ENCODE measurements around the gene ARPC1A. TPM values are rescaled to one million over a fixed set of nuclear protein-coding genes. Genes with fewer than 3 reads are reported as not detected.
A peak's percentile ranks its signal among the peaks of the same experiment; 100 is the strongest.
"Not testable (repeated sequence)": the region's sequence is repeated elsewhere in the genome, so short reads cannot be mapped to it uniquely, and the experiment has no call there.

The ARPC1A gene
- total RNA-seq, 3 donors from 2014 or later, result 81.5 to 85.5 (median 81.9) TPM

DNA sequence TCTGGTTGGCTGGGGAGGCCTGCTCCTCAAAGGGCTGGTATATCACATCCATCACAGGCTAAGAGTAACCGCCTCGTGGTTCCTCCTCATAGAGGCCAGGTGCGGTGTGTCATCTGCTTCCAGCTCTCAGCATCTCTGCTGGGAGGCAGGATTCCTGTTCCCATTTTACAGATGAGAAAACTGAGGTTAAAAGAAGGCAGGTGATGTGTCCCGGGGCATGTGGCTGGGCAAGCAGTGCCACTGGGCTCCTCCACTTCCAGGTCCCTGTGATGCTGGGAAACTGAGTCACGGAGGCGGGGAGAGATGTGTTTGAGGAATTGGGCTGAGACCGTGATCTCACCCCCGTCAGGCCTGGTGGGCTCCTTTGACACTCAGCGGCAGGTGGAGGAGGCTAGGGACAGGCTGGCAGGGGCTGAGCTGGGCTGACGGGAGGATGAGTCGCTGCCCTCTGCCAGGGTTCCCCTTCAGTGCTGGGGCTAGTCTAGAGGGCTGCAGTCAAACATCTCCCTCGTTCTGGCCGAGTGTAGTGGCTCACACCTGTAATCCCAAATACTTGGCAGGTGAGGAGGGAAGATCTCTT is 58.2 kb downstream of the ARPC1A start:
- ATAC-seq, result no peak
- Mint-ChIP-seq H3K9me3 (no peaks in the 10 kb centered on the region), H3K4me1 (ENCODE audit: low read depth) (peaks cover 44% of the 10 kb centered on the region), H3K4me3 (no peak overlapping the region), H3K27me3 (ENCODE audit: low read depth) (no peaks in the 10 kb centered on the region), H3K36me3 (ENCODE audit: insufficient read depth) (peaks cover 9% of the 10 kb centered on the region)
- DNase-seq, result no peak

DNA sequence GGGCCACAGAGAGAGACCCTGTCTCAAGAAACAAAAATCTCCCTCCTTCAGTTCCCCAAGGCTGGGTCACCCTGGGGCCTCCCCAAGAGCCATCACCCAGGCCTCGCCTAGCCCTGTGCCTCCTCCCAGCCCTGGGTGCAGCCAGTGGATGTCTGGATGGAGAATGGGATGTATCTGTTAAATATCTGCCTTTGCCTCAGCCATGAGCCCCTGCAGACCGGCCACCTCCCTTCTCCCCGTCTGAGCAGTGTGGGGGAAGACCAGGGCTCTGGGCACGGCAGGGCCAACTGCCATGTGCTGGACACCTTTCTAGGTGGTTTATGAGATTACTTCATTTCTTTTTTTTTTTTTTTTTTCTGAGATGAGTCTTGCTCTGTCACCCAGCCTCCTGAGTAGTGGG is 58.8 kb downstream of the ARPC1A start:
- Mint-ChIP-seq H3K4me3 (no peak overlapping the region), H3K9me3 (no peaks in the 10 kb centered on the region), H3K27me3 (ENCODE audit: low read depth) (no peaks in the 10 kb centered on the region), H3K4me1 (ENCODE audit: low read depth) (peaks cover 38% of the 10 kb centered on the region), H3K36me3 (ENCODE audit: insufficient read depth) (peaks cover 5% of the 10 kb centered on the region)
- no peak for DNase-seq
- no peak for ATAC-seq

DNA sequence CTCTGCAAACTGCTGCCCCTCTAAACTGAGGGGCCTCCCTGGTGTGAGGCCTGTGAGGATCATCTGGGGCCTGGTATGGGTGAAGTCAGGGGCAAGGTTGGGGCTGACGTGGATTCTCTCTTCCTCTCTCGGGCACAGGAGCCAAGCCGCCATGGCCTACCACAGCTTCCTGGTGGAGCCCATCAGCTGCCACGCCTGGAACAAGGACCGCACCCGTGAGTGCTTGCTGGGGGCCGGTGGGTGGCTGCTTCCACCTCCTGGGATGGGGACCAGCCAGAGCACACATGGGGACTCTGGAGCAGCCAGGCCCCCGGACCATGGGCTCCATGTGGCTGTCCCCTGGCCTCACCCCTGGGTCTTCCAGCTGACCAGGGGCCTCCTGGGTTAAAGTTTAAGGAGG is 59.9 kb downstream of the ARPC1A start:
- Mint-ChIP-seq H3K4me1 (ENCODE audit: low read depth) (peaks cover 27% of the 10 kb centered on the region), H3K4me3 (no peak overlapping the region), H3K9me3 (no peaks in the 10 kb centered on the region), H3K27me3 (ENCODE audit: low read depth) (no peaks in the 10 kb centered on the region), H3K36me3 (ENCODE audit: insufficient read depth) (peaks cover 7% of the 10 kb centered on the region)
- ATAC-seq (no peak), DNase-seq (no peak)

DNA sequence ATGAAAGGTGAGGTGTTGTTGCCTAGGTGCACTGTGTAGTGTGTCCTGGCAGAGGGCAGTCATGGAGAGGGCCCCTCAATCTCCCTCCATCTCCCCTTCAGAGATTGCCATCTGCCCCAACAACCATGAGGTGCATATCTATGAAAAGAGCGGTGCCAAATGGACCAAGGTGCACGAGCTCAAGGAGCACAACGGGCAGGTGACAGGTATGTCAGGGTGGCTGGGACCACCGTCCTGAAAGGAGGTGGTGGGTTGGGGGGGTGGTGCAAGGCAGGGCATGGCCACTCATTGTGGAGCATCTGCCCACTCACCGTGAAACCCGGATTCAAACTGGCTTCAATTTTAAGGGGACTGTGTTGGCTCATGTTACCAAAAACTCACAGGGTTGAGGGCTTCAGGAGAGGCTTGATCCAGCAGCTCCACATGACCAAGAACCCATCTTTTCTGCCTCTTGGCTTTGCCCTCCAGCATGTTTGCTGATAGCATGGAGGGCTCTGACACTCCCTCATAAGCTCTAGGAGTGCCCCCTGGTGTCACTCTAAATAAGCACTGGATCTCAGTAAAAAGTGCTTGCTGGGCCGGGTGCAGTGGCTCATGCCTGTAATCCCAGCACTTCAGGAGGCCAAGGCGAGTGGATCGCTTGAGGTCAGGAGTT is 61.0 kb downstream of the ARPC1A start:
- no peak overlapping the region for H3K4me3 Mint-ChIP-seq
- peaks cover 17% of the 10 kb centered on the region for H3K4me1 Mint-ChIP-seq (ENCODE audit: low read depth)
- peak; percentile 54 to 60 for ATAC-seq
- DNase-seq, result no peak
- peaks cover 5% of the 10 kb centered on the region for H3K36me3 Mint-ChIP-seq (ENCODE audit: insufficient read depth)
- H3K9me3 Mint-ChIP-seq, result no peaks in the 10 kb centered on the region
- H3K27me3 Mint-ChIP-seq (ENCODE audit: low read depth), result no peaks in the 10 kb centered on the region

DNA sequence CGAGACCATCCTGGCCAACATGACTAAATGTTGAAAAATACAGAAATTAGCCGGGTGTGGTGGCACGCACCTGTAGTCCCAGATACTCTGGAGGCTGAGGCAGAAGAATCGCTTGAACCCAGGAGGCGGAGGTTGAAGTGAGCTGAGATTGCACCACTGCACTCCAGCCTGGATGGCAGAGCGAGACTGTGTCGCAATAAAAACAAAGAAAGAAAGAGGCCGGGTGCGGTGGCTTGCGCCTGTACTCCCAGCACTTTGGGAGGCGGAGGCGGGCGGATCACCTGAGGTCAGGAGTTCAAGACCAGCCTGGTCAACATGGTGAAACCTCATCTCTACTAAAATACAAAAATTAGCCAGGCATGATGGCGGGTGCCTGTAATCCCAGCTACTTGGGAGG is 61.5 kb downstream of the ARPC1A start:
- H3K4me1 Mint-ChIP-seq (ENCODE audit: low read depth), result peaks cover 17% of the 10 kb centered on the region
- not testable (repeated sequence) for H3K36me3 Mint-ChIP-seq (ENCODE audit: insufficient read depth); DNase-seq; H3K4me3 Mint-ChIP-seq; ATAC-seq; H3K9me3 Mint-ChIP-seq; H3K27me3 Mint-ChIP-seq (ENCODE audit: low read depth)

- Mint-ChIP-seq H3K4me1 (ENCODE audit: low read depth) (peaks cover 17% of the 10 kb centered on the region), H3K36me3 (ENCODE audit: insufficient read depth) (peaks cover 7% of the 10 kb centered on the region), H3K9me3 (no peaks in the 10 kb centered on the region), H3K27me3 (ENCODE audit: low read depth) (no peaks in the 10 kb centered on the region), H3K4me3 (no peak overlapping the region)
- DNase-seq (no peak), ATAC-seq (no peak)
Measured at GRCh38 chr7:99387912-99388311, 62.2 kb downstream of the ARPC1A start.

GRCh38 chr7:99389772-99390171 is 64.1 kb downstream of the ARPC1A start:
- ATAC-seq (no peak), DNase-seq (no peak)
- peaks cover 14% of the 10 kb centered on the region for H3K4me1 Mint-ChIP-seq (ENCODE audit: low read depth)
- peaks cover 12% of the 10 kb centered on the region for H3K36me3 Mint-ChIP-seq (ENCODE audit: insufficient read depth)
- no peak overlapping the region for H3K4me3 Mint-ChIP-seq
- no peaks in the 10 kb centered on the region for H3K27me3 Mint-ChIP-seq (ENCODE audit: low read depth)
- no peaks in the 10 kb centered on the region for H3K9me3 Mint-ChIP-seq

DNA sequence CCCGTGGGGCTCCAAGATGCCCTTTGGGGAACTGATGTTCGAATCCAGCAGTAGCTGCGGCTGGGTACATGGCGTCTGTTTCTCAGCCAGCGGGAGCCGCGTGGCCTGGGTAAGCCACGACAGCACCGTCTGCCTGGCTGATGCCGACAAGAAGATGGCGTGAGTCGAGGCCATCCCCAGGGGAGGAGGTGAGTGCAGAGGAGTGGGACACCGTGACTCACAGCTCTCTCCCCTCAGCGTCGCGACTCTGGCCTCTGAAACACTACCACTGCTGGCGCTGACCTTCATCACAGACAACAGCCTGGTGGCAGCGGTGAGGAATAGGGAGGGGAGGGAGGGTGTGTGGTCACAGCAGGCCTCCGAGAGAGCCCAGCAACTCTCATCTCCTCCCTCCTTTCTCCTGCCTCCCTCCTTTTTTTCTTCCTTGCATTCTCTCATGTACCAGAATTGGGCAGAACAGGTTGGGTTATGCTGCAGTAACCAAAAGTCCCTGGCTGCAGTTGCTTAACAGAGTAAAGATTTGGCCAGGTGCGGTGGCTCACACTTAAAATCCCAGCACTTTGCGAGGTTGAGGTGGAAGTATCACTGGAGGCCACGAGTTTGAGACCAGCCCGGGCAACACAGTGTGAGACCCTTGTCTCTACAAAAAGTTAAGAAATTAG is 65.4 kb downstream of the ARPC1A start:
- peaks cover 15% of the 10 kb centered on the region for H3K4me1 Mint-ChIP-seq (ENCODE audit: low read depth)
- ATAC-seq, result no peak

DNA sequence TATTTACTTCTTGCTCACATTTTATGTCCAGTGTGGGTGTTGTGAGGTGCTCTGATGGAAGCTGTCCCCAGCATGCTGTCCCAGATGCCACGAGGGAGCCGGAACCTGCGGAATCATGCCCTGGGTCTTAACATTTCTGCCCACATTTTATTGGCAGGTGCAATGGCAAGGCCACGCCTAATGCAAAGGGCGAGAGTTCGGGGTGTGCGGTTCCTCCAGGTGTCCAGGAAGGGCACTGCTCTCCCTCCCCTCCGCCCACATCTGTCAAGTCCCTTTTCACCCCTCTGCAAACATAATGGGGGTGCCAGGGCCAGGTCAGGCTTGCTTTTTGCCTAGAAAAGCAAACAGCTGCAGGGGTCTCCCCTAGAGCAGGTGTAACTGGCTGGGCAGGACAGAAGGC is 66.3 kb downstream of the ARPC1A start:
- DNase-seq (no peak), ATAC-seq (no peak)
- Mint-ChIP-seq H3K36me3 (ENCODE audit: insufficient read depth) (peaks cover 15% of the 10 kb centered on the region), H3K27me3 (ENCODE audit: low read depth) (no peaks in the 10 kb centered on the region), H3K4me1 (ENCODE audit: low read depth) (peaks cover 15% of the 10 kb centered on the region), H3K9me3 (no peaks in the 10 kb centered on the region), H3K4me3 (no peak overlapping the region)

More for the DNA sequence above, 65.4 kb downstream of the ARPC1A start:
- H3K9me3 Mint-ChIP-seq, result no peaks in the 10 kb centered on the region
- DNase-seq, result no peak
- peaks cover 12% of the 10 kb centered on the region for H3K36me3 Mint-ChIP-seq (ENCODE audit: insufficient read depth)
- no peaks in the 10 kb centered on the region for H3K27me3 Mint-ChIP-seq (ENCODE audit: low read depth)
- H3K4me3 Mint-ChIP-seq, result no peak overlapping the region

DNA sequence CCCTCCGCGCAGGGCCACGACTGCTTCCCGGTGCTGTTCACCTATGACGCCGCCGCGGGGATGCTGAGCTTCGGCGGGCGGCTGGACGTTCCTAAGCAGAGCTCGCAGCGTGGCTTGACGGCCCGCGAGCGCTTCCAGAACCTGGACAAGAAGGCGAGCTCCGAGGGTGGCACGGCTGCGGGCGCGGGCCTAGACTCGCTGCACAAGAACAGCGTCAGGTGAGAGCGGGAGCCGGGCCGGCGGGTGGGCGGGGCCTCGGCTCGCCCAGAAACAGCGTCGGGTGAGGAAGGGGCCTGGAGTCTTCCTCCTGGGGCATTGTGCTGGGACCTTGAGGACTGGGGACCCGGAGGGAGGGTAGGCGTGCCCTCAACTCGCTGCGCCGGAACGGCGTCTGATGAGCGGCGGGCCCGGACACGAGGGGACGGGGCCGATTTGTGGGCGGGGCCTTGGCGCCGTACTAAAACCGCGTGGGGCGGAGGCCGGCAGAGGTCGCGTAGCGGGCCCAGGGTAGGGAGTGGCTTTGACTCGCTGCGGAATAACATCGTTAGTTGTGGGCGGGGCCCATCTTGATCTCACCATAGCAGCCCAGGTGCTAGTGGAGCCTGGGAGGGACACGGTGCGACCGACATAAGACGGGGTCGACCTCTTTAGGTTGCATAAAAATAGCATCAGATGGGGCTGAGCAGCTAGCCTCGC is 67.1 kb downstream of the ARPC1A start:
- Mint-ChIP-seq H3K4me1 (ENCODE audit: low read depth) (peaks cover 15% of the 10 kb centered on the region), H3K4me3 (peak overlapping the region; percentile 74), H3K27me3 (ENCODE audit: low read depth) (no peaks in the 10 kb centered on the region), H3K36me3 (ENCODE audit: insufficient read depth) (peaks cover 16% of the 10 kb centered on the region), H3K9me3 (no peaks in the 10 kb centered on the region)
- ATAC-seq, result peak; percentile 93 to 94
- peak; percentile 77 for DNase-seq

GRCh38 chr7:99393355-99394187 is 67.9 kb downstream of the ARPC1A start:
- Mint-ChIP-seq H3K4me3 (peak overlapping the region; percentile 74), H3K9me3 (no peaks in the 10 kb centered on the region), H3K36me3 (ENCODE audit: insufficient read depth) (peaks cover 20% of the 10 kb centered on the region), H3K4me1 (ENCODE audit: low read depth) (peaks cover 15% of the 10 kb centered on the region), H3K27me3 (ENCODE audit: low read depth) (no peaks in the 10 kb centered on the region)
- no peak for DNase-seq
- ATAC-seq, result peak in 1 of 2 donors; percentile 18

- peaks cover 20% of the 10 kb centered on the region for H3K36me3 Mint-ChIP-seq (ENCODE audit: insufficient read depth)
- H3K4me3 Mint-ChIP-seq, result no peak overlapping the region
- DNase-seq (no peak), ATAC-seq (no peak)
- H3K27me3 Mint-ChIP-seq (ENCODE audit: low read depth), result no peaks in the 10 kb centered on the region
- H3K9me3 Mint-ChIP-seq, result no peaks in the 10 kb centered on the region
- peaks cover 18% of the 10 kb centered on the region for H3K4me1 Mint-ChIP-seq (ENCODE audit: low read depth)
Measured at GRCh38 chr7:99394188-99394502, 68.4 kb downstream of the ARPC1A start.

- Mint-ChIP-seq H3K36me3 (ENCODE audit: insufficient read depth) (peaks cover 24% of the 10 kb centered on the region), H3K9me3 (no peaks in the 10 kb centered on the region), H3K27me3 (ENCODE audit: low read depth) (no peaks in the 10 kb centered on the region), H3K4me3 (no peak overlapping the region), H3K4me1 (ENCODE audit: low read depth) (peaks cover 18% of the 10 kb centered on the region)
- DNase-seq, result no peak
- ATAC-seq, result no peak
Measured at GRCh38 chr7:99395616-99396327, 70.1 kb downstream of the ARPC1A start.

All from activated T-cell treated with anti-CD3 and anti-CD28 coated beads, Interleukin-2, amount 50 U/mL, for 4 hours (primary cell).